DMS153 treated with DMSO at 0.1 percent for 48 hours (cell line): Measurements from ENCODE around the gene AHRR.

Experiments used
- DNase-seq: peaks from one replicate; lab custom pipeline; 2025; ENCODE audit not compliant: unreplicated experiment; lab: John Stamatoyannopoulos, UW

Gene AHRR

GRCh38 chr5:453725-454481, 132.4 kb downstream of the AHRR start:
- no peak for DNase-seq

DNA sequence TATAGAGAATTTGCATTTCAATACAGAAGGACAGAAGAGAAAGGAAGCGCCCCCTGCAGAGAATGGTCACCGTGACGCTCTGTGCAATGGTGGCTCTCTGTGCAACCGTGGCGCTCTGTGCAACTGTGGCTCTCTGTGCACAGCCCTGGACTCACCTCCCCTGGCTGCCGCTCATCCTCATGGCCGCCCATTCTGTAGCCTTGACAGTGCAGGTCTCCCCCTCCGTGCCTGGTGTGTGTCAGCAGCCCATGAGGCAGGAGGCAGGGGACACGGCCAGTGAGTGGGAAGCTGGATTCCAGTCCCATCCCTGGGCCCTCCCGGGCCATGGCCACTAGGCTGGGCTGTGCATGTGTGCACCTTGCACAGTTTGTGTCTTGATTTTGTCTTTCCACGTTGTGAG, 133.4 kb downstream of the AHRR start:
- no peak for DNase-seq

DNA sequence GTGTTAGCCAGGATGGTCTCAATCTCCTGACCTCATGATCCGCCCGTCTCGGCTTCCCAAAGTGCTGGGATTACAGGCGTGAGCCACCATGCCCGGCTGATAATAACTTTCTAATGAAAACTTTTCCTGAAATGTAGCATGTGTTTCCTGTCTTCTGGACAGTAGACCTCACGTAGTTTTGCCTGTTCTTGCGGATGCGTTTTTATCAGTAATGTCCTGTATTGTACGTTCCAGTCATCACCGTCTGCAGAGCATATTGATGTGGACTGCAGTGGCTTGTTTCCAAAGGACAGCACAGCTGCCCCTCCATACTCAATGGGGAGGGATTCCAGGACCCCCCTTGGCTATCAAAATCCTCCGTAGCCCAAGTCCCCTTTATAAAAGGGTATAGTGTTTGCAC, 134.3 kb downstream of the AHRR start:
- DNase-seq, result no peak

GRCh38 chr5:456351-457194, 135.1 kb downstream of the AHRR start:
- DNase-seq, result no peak

DNA sequence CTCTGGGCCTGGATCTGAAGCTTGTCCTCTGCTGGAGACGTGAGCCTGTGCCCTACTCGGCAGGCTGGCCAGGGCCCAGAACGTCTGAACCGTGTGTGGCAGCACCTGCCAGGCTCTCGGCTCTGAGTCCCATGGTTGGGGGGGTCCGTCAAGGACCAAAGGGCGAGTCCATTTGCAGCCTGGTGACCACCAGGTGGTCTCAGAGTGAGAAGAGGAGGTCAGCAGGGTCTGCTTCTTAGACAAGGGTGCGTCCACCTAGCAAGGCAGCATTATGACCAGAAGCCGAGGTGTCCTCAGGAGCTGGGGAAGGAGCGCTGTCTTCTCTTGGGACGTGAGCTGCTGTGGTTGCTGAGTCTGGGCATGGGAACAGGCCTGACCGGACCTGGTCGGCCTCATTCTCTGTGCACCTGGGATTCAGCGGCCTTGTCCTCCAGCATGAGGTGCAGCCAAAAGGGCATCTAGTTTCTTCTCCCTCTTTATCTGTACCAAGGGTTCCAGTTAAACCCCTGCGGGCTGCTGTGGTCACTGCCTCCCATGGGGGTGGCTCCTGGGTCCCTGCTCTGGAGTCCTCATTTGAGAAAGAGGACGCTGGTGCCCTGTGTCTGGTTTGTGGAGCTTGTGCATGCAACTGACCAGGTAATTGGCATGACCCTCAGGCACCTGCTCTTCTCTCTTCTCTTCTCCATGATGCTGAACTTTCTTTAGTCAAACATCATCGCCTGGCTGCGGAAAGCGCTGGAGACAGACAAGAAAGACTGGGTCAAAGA, 135.9 kb downstream of the AHRR start:
- DNase-seq, result no peak

GRCh38 chr5:458547-459353, 137.2 kb downstream of the AHRR start:
- DNase-seq, result no peak

DNA sequence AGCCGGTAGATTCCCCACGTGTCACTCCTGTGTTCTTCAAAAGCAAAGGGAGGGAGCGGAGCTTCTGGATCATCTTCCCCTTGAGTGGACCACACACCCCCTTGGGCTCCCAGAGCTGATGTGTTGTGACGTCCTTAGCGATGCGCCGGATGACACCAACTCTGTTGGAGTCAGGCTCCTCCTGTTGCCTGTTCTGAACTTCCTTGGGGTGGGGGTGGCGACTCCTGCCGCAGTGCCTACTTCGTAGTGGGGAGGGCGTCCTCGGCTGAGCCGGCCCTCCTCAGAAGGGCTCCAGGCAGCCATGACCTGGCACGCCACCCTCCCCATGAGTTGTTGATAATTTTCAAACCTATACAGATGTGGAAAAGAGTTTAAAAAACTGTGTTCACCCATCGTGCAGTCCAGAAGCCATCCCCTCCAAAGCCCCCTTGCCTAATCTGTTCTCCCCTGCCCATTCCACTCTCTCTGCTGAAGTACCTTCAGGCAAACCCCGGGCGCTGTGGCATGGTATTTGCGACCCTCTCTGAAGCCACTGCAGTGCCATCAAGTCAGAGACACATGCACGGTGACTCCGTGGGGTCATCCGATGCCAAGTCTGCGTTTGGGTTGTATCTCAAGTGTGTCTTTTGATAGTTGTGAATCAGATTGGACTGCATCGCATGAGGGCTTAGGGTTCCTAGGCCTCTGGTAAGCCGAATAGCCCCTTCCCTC, 138.2 kb downstream of the AHRR start:
- no peak for DNase-seq

GRCh38 chr5:460273-460625, 138.7 kb downstream of the AHRR start:
- DNase-seq, result no peak

DNA sequence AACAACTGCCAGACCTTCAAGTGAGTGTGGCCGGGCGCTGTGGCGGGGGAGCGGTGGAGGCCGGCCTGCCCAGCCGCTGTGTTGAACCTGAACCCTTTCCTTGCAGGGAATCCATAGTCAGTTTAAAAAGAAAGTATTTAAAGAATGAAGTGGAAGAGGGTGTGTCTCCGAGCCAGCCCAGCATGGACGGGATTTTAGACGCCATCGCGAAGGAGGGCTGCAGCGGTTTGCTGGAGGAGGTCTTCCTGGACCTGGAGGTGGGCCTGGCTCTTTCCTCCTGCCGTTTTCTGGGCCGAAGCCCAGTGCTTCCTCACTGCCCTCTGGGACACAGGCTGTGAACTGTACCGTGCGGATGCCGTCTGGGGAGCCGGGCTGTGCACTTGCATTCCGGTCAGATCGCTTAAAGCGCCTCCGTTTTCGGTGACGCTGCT, 140.6 kb downstream of the AHRR start:
- no peak for DNase-seq

DNA sequence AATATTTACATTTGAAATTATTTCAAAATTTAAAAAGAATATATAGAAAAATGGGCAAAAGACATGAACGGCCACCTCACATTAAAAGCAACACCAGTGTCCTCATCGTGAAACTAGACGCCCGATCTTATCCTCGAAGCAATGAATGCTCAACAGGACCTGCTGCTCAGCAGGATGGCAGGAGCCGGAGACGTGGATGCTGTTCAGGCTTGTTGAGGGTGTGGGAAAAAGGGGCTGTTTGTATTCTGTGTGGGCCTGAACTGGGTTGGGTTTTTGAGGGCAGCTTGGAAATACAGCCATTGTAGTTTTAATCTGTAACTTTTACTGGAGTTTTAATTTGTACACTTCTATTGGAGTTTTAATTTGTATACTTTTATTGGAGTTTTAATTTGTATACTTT, 141.8 kb downstream of the AHRR start:
- no peak for DNase-seq

- no peak for DNase-seq
These were observed 142.4 kb downstream of the AHRR start for GRCh38 chr5:463952-464351.

GRCh38 chr5:464446-464842, 142.9 kb downstream of the AHRR start:
- DNase-seq, result no peak

- DNase-seq, result no peak
These were observed 143.5 kb downstream of the AHRR start for GRCh38 chr5:464843-465590.

DNA sequence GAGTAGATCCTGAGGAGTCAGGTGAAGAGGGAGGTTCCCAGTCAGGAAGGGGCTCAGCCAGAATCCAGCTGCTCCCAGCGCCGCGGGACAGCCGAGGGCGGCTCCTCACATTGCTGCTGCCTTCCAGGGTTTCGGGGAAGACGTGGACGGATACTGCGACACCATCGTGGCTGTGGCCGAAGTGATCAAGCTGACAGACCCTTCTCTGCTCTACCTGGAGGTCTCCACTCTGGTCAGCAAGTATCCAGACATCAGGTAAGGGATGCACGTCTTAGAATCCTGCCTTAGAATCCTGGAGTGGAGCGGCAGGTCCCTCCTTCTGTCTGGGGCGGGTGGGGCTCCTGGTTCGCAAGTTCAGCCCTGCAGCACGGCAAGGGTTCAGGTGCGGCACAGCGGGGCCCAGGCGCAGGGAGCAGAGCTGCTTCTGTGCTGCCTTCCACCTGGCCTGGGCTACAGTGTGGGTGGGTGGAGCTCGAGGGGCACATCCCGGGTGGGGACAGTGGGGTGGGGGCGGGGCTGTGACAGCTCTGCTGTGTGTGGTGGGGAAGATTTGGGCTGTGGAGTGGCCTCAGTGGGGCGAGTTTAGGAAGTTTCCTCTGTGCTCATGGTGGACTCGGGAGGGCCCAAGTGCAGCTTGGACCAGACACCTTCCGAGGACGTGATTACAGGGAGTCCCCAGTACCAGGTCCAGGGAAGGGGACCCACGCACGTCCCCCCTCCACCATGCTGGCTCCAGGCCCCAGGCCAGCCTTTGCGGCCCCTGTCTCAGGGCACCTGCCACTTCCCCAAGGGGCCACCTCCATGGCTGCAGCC, 144.3 kb downstream of the AHRR start:
- no peak for DNase-seq

DNA sequence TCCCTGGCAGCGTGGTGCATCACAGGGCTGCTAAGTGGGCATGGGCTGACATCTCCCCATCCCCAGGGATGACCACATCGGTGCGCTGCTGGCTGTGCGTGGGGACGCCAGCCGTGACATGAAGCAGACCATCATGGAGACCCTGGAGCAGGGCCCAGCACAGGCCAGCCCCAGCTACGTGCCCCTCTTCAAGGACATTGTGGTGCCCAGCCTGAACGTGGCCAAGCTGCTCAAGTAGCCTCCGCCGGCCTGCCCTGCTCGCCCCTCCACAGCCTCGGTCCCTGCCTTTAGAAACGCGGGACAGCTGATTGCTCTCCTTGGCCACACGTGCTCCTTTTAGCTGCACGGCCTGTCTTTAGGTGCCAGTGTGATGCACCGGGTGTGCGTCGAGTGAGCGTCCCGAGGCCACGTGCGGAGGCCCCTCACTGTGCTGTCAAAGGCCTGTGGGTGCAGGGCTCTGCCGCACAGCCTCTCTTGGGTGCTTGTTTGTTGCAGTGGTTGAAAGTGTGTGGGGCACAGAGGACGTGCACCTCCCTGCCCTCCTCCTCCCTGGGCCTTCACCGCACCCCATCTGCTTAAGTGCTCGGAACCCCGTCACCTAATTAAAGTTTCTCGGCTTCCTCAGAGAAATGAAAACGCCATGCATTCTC, 145.3 kb downstream of the AHRR start:
- no peak for DNase-seq

GRCh38 chr5:468401-468800, 146.9 kb downstream of the AHRR start:
- DNase-seq, result no peak

DNA sequence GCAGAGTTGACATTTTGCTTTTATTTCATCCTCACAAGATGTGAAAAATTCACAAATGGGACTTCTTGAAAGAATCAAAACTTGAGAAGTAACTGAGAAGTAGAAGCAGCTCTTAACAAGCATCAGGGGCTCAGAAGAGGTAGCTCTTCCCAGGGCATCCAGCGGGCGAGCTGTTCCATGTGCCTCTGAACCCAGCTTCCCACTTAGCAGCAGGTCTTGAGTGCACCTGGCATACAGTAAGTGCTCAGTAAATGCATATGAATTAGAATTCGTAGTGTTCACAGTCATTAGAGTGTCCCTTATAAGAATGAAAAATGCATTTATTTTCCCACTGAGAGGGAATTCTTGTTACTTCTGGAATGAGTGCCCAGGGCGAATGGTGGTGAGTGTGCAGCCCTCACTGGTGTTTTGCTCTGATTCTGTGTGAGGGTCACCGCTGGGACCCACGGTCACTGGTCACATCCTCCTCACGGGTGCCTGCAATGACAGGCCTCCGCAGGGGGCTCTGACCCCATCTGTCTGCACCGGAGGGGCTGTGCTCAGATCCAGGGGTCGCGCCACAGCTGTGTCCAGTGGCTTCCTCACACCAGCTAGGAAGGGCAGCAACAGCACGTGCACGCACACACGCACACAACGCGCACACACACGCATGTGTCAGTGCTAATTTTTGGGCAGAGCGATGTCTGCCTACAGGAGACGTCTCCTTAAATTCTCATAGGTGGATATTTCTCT, 148.4 kb downstream of the AHRR start:
- DNase-seq, result no peak
